CD4-positive, alpha-beta memory T cell (primary cell): ENCODE data around the gene ABI1. TPM values are rescaled to one million over a fixed set of nuclear protein-coding genes. Genes with fewer than 3 reads are reported as not detected.
"Not testable (repeated sequence)": the region's sequence is repeated elsewhere in the genome, so short reads cannot be mapped to it uniquely, and the experiment has no call there.

ENCODE experiments used
- CTCF ChIA-PET: fragments of 350-600 bp; sonication (Branson Sonifier 250); formaldehyde crosslinking; loops from one replicate; lab custom pipeline; 2021; ENCODE audit warnings: inconsistent platforms; ENCODE audit not compliant: partially characterized antibody; lab: Charles Lee
- POLR2A ChIA-PET: fragments of 350-600 bp; sonication (Branson Sonifier 250); formaldehyde crosslinking; loops from one replicate; lab custom pipeline; 2021; ENCODE audit not compliant: partially characterized antibody; lab: Charles Lee
- DNase-seq, 5 donors: peaks; one replicate each; pipeline versions ENCODE4 v3.0.0 to v3.0.0-alpha.2; 2020 to 2022; ENCODE audit warnings: mixed read lengths in 1 of 5
- H3K27ac ChIP-seq: one replicate; pipeline ENCODE4 v1.7.0; 2013; ENCODE audit warnings: low read depth, low read length
- H3K27me3 ChIP-seq: 2 replicates; pipeline ENCODE4 v1.7.0; 2013; ENCODE audit warnings: mild to moderate bottlenecking, low read length, moderate library complexity; ENCODE audit not compliant: insufficient read depth
- H3K36me3 ChIP-seq: 2 replicates; pipeline ENCODE4 v1.7.0; 2013; ENCODE audit warnings: mild to moderate bottlenecking, low read length, moderate library complexity; ENCODE audit not compliant: insufficient read depth
- H3K4me1 ChIP-seq: 2 replicates; pipeline ENCODE4 v1.7.0; 2013; ENCODE audit warnings: mild to moderate bottlenecking, low read length, moderate library complexity; ENCODE audit not compliant: insufficient read depth
- H3K4me3 ChIP-seq, 2 donors: one replicate each; pipeline ENCODE4 v1.7.0; 2013; ENCODE audit warnings: low read length in 2 of 2, mild to moderate bottlenecking in 1 of 2
- H3K9me3 ChIP-seq, 2 donors: one replicate each; pipeline ENCODE4 v1.7.0; 2013; ENCODE audit warnings: low read length in 2 of 2, control low read depth in 1 of 2; ENCODE audit not compliant: control insufficient read depth in 1 of 2
- H3K27ac Mint-ChIP-seq, 7 donors: one replicate each; pipeline ENCODE4 v1.8.0; 2020 to 2021; ENCODE audit warnings: mixed read lengths in 7 of 7, mild to moderate bottlenecking in 6 of 7, inconsistent platforms in 3 of 7, moderate library complexity in 3 of 7
- H3K27me3 Mint-ChIP-seq, 2 donors: one replicate each; pipeline ENCODE4 v1.8.0; 2020 to 2021; ENCODE audit warnings: mixed read lengths in 2 of 2
- H3K36me3 Mint-ChIP-seq, 2 donors: one replicate each; pipeline ENCODE4 v1.8.0; 2020 to 2021; ENCODE audit warnings: mixed read lengths in 2 of 2, inconsistent platforms in 1 of 2, mild to moderate bottlenecking in 1 of 2
- H3K4me1 Mint-ChIP-seq, 4 donors: one replicate each; pipeline ENCODE4 v1.8.0; 2020 to 2021; ENCODE audit warnings: mixed read lengths in 4 of 4, mild to moderate bottlenecking in 1 of 4
- H3K4me3 Mint-ChIP-seq, 8 donors: one replicate each; pipeline ENCODE4 v1.8.0; 2020 to 2021; ENCODE audit warnings: mixed read lengths in 8 of 8, mild to moderate bottlenecking in 7 of 8, moderate library complexity in 6 of 8, inconsistent platforms in 3 of 8
- H3K9me3 Mint-ChIP-seq, 8 donors: one replicate each; pipeline ENCODE4 v1.8.0; 2020 to 2021; ENCODE audit warnings: mixed read lengths in 8 of 8, mild to moderate bottlenecking in 5 of 8, inconsistent platforms in 3 of 8, moderate library complexity in 1 of 8
- intact Hi-C: fragments of 100-400 bp; cut with micrococcal nuclease; formaldehyde crosslinking; loops from one replicate; pipeline ENCODE4 v1.15.1; 2023
- polyA plus RNA-seq, 2 donors: library from polyadenylated mRNA; unstranded; fragments of 300-500 nt; fragmentation: Illumina TruSeq; gene quantifications; one replicate each; pipeline ENCODE4 v1.2.3, GENCODE V29; 2021
- total RNA-seq, 2 experiments: library from RNA; stranded (reverse); gene quantifications; one replicate each; pipeline ENCODE4 v1.2.3, GENCODE V29; 2021

Gene ABI1
- total and polyA plus RNA-seq, 4 experiments from 2014 or later: 62.2 to 87.6 (median 71.4) TPM

DNA sequence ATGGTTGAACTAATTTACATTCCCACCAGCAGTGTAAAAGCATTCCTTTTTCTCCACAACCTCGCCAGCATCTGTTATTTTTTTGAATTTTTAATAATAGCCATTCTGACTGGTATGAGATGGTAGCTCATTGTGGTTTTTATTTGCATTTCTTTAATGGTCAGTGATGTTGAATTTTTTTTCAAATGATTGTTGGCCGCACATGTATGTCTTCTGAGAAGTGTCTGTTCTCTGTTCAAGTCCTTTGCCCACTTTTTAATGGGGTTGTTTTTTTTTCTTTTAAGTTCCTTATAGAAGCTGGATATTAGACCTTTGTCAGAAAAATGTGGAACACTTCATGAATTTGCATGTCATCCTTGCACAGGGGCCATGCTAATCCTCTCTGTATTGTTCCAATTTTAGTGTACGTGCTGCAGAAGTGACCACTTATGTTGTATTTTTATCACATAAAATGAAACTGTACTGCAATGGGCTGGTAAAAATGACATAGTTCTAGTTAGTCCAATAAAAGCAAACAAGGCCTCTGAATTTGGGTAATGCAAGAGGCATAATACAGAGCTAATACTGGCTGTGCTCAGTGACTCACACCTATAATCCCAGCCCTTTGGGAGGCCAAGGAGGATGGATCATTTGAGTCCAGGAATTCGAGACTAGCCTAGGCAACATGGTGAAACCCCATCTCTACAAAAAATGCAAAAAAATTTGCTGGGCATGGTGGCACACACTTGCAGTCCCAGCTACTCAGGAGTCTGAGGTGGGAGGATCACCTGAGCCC lies 70.3 kb downstream of the ABI1 start:
- Histone ChIP-seq H3K4me3 (no peak overlapping the region), H3K27ac (no peak overlapping the region), H3K27me3 (no peaks in the 10 kb centered on the region), H3K4me1 (peaks cover 21% of the 10 kb centered on the region), H3K36me3 (no peaks in the 10 kb centered on the region), H3K9me3 (no peaks in the 10 kb centered on the region)
- CTCF ChIA-PET: interaction anchor here (0.8 to 1.0 kb wide), 2 partner anchors 9 to 71 kb away, joined by 3 to 4 read pairs; partner anchors contain the start of gene ABI1
- DNase-seq: no peak
- H3K4me1 Mint-ChIP-seq: peaks cover 44 to 67% (median 51%) of the 10 kb centered on the region in 4 donors
- peak overlapping the region in 2 of 8 donors; percentile 5 to 44 for H3K4me3 Mint-ChIP-seq
- H3K36me3 Mint-ChIP-seq: peaks cover 34 to 41% of the 10 kb centered on the region in 2 donors
- no peak overlapping the region for H3K27ac Mint-ChIP-seq
- H3K9me3 Mint-ChIP-seq: peaks cover 0 to 5% (median 0%) of the 10 kb centered on the region in 8 donors
- intact Hi-C loops: loop anchor here (2.0 kb wide), 1 partner anchor 14 kb away; no protein-coding TSS in a partner anchor
- H3K27me3 Mint-ChIP-seq: no peaks in the 10 kb centered on the region
- POLR2A ChIA-PET: no interaction called here

DNA sequence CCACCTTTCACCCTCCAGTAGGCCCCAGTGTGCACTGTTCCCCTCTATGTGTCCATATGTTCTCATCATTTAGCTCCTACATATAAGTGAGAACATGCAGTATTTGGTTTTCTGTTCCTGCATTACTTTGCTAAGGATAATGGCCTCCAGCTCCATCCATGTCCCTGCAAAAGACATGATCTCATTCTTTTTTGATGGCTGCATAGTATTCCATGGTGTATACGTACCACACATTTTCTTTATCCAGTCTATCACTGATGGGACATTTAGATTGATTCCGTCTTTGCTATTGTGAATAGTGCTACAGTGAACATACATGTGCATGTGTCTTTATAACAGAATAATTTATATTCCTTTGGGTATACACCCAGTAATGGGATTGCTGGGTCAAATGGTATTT lies 71.0 kb downstream of the ABI1 start:
- peak overlapping the region in 2 of 7 donors; percentile 3 to 17 for H3K27ac Mint-ChIP-seq
- DNase-seq, CTCF ChIA-PET, H3K9me3 Mint-ChIP-seq, H3K27me3 Mint-ChIP-seq, H3K27ac ChIP-seq, H3K4me3 ChIP-seq, H3K27me3 ChIP-seq, H3K9me3 ChIP-seq, H3K36me3 ChIP-seq: not testable (repeated sequence)
- peaks cover 38 to 44% of the 10 kb centered on the region in 2 donors for H3K36me3 Mint-ChIP-seq
- POLR2A ChIA-PET: interaction anchor here (1.4 kb wide), 1 partner anchor 9 kb away, joined by 4 read pairs; no protein-coding TSS in a partner anchor
- peaks cover 47 to 72% (median 55%) of the 10 kb centered on the region in 4 donors for H3K4me1 Mint-ChIP-seq
- intact Hi-C loops: loop anchor here (2.0 kb wide), 1 partner anchor 13 kb away; no protein-coding TSS in a partner anchor
- peak overlapping the region in 1 of 8 donors; percentile 44 for H3K4me3 Mint-ChIP-seq
- H3K4me1 ChIP-seq: peaks cover 27% of the 10 kb centered on the region

DNA sequence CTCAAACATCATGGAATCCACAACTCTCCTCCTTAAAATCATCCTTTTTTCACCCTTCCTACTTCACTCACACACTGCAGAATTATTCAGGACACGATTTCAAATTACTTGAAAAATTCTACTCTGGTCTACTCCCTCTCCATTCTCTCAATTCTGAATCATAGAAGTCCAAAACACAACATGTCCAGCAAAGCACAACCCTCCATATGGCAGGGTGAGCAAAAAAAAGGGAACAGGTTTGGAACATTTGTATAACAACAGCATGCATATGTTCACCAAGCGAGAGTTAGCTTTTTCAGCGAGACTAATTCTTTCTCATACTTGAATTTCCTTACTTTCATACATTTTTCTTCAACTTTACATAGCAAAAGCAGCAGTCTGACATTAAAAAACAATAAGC lies 73.4 kb downstream of the ABI1 start:
- DNase-seq: no peak
- no peak overlapping the region for H3K27ac ChIP-seq
- Mint-ChIP-seq H3K36me3 (peaks cover 42 to 55% of the 10 kb centered on the region in 2 donors), H3K27ac (peak overlapping the region in 3 of 7 donors; percentile 6 to 72 (median 46)), H3K4me1 (peaks cover 56 to 80% (median 66%) of the 10 kb centered on the region in 4 donors), H3K27me3 (no peaks in the 10 kb centered on the region), H3K4me3 (peak overlapping the region in 2 of 8 donors; percentile 32 to 46), H3K9me3 (peaks cover 0 to 2% (median 0%) of the 10 kb centered on the region in 8 donors)
- no peak overlapping the region for H3K4me3 ChIP-seq
- H3K4me1 ChIP-seq: peaks cover 34% of the 10 kb centered on the region
- ChIA-PET CTCF (no interaction called here), POLR2A (no interaction called here)
- H3K36me3 ChIP-seq: no peaks in the 10 kb centered on the region
- no peaks in the 10 kb centered on the region for H3K27me3 ChIP-seq
- no peaks in the 10 kb centered on the region for H3K9me3 ChIP-seq
- intact Hi-C loops: no loop called here

DNA sequence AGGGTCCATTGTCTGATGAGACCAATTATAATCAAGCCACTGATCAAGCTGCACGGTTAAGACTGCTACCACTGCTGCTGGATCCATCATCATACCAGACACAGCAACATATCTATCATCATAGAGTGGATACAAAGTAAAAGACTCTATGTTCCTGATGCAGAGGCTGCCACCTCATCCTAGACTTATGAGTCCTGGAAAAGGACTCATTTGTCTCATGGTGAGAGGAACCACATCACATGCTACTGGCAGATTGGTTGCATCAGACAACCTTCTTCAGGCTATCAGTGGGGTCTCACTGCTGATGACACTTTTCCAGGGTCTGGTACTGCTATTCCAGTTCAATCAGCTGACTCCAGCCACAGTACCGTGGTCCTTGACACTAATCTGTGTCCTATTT lies 79.0 kb downstream of the ABI1 start:
- intact Hi-C loops: no loop called here
- no peaks in the 10 kb centered on the region for H3K9me3 Mint-ChIP-seq
- Histone ChIP-seq H3K36me3 (no peaks in the 10 kb centered on the region), H3K27me3 (no peaks in the 10 kb centered on the region), H3K4me3 (no peak overlapping the region), H3K4me1 (peaks cover 77% of the 10 kb centered on the region), H3K9me3 (no peaks in the 10 kb centered on the region), H3K27ac (no peak overlapping the region)
- H3K27ac Mint-ChIP-seq: peak overlapping the region in 1 of 7 donors; percentile 56
- CTCF ChIA-PET: interaction anchor here (1.1 to 3.9 kb wide), 4 partner anchors 30 to 80 kb away, joined by 3 to 15 read pairs (median 4); no protein-coding TSS in a partner anchor
- DNase-seq: no peak
- H3K4me1 Mint-ChIP-seq: peaks cover 73 to 99% (median 88%) of the 10 kb centered on the region in 4 donors
- POLR2A ChIA-PET: no interaction called here
- no peaks in the 10 kb centered on the region for H3K27me3 Mint-ChIP-seq
- H3K36me3 Mint-ChIP-seq: peaks cover 27 to 28% of the 10 kb centered on the region in 2 donors
- H3K4me3 Mint-ChIP-seq: peak overlapping the region in 2 of 8 donors; percentile 3 to 68

DNA sequence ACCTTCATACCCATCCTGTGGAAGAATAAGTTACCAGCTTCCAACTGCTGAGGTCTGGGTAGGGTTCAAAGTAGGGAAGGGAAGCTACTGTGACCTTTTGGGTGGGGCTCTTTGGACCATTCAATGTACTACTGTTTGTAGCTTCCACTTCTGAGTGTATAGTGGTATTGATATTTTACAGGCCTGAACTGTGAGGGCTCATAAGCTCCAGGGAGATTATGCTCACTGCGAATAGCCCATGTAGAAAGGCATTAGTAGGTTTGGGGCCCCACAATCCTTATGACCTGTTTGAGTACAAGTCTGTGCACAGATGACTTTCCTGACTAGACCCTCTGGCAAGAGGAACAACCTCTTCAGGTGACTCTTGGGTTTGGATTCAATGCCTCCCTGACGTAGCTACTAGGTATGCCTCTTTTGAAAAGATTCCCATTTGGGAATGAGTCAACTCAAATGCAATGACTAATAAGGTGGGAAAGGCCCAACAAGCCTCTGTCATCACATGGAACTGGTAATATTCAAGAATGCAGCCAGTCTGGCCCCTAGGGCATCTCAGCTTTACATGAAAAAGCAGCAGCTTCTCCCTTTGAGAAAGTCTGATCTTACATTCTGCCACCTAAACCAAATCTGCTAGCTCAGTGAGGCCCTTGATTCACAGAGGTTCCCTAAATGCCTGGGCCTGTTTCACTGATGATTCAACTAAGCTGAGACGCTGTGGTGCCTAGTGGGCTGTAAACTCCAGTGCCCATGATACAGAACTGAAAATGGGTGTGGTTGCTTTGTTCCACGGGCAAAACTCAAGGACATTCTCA lies 79.8 kb downstream of the ABI1 start:
- intact Hi-C loops: no loop called here
- H3K4me3 Mint-ChIP-seq: peak overlapping the region in 4 of 8 donors; percentile 3 to 68 (median 12)
- CTCF ChIA-PET: interaction anchor here (0.6 to 3.9 kb wide), 9 partner anchors 10 to 81 kb away, joined by 3 to 15 read pairs (median 3); no protein-coding TSS in a partner anchor

DNA sequence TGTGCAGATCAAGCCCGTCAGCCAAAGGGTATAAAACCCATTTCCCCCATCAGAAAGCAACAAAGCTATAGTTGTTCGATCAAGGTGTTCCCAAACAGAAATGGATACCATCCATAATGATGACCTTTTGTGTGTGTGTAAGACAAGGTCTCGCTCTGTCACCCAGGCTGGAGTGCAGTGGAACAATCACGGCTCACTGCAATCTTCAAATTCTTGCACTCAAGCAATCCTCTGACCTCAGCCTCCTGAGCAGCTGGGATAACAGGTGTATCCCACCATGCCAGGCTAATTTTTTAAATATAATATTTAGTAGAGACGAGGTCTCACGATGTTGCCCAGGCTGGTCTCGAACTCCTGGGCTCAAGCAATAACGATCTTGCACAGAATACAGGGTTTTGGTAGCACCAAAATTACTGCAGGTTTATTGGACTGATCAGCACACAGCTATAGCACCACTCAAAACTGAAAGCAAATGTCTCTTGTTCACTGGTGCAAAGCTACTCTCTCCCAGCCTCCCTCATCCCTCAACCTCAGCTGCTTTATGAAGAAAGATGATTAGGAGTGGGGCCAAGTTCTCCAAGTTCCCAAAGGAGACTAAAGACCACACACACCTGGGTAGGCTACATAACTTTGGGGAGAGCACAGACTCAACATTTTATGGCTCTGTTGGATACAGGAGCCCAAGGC lies 80.5 kb downstream of the ABI1 start:
- Mint-ChIP-seq H3K36me3 (peaks cover 16 to 19% of the 10 kb centered on the region in 2 donors), H3K27ac (peak overlapping the region in 3 of 7 donors; percentile 7 to 43 (median 26)), H3K9me3 (no peaks in the 10 kb centered on the region), H3K4me3 (peak overlapping the region in 2 of 8 donors; percentile 20 to 54), H3K4me1 (peaks cover 74 to 96% (median 87%) of the 10 kb centered on the region in 4 donors), H3K27me3 (no peaks in the 10 kb centered on the region)
- no peak overlapping the region for H3K27ac ChIP-seq
- ChIA-PET CTCF (interaction anchor here (0.9 to 3.9 kb wide), 5 partner anchors 11 to 81 kb away, joined by 3 to 15 read pairs (median 3); no protein-coding TSS in a partner anchor), POLR2A (interaction anchor here (1.7 kb wide), 1 partner anchor 9 kb away, joined by 4 read pairs; no protein-coding TSS in a partner anchor)
- intact Hi-C loops: no loop called here
- peaks cover 75% of the 10 kb centered on the region for H3K4me1 ChIP-seq
- H3K9me3 ChIP-seq: no peaks in the 10 kb centered on the region
- H3K36me3 ChIP-seq: no peaks in the 10 kb centered on the region
- DNase-seq: no peak
- H3K27me3 ChIP-seq: no peaks in the 10 kb centered on the region
- no peak overlapping the region for H3K4me3 ChIP-seq

More for the DNA sequence above, 79.8 kb downstream of the ABI1 start:
- POLR2A ChIA-PET: interaction anchor here (1.7 kb wide), 1 partner anchor 8 kb away, joined by 4 read pairs; no protein-coding TSS in a partner anchor
- Histone ChIP-seq H3K27ac (no peak overlapping the region), H3K4me1 (peaks cover 78% of the 10 kb centered on the region), H3K9me3 (no peaks in the 10 kb centered on the region), H3K27me3 (no peaks in the 10 kb centered on the region), H3K36me3 (no peaks in the 10 kb centered on the region), H3K4me3 (no peak overlapping the region)
- no peak for DNase-seq
- Mint-ChIP-seq H3K4me1 (peaks cover 71 to 96% (median 87%) of the 10 kb centered on the region in 4 donors), H3K27ac (peak overlapping the region in 3 of 7 donors; percentile 7 to 69 (median 19)), H3K9me3 (no peaks in the 10 kb centered on the region), H3K36me3 (peaks cover 22 to 23% of the 10 kb centered on the region in 2 donors), H3K27me3 (no peaks in the 10 kb centered on the region)
